Coronary artery (tissue), 2 donors: ENCODE data around the gene GGPS1.

Experiments used
- DNase-seq: peaks from one replicate; pipeline ENCODE4 v3.0.0-alpha.2; 2017; ENCODE audit warnings: low spot score
- H3K27ac ChIP-seq, 2 donors: fragments of 200-600 bp; sonication (generic); one replicate each; pipeline ENCODE4 v1.5.1; 2016 to 2019
- H3K4me3 ChIP-seq: fragments of 200-600 bp; sonication (generic); 2 replicates; pipeline ENCODE4 v1.5.1; 2016; ENCODE audit warnings: mild to moderate bottlenecking, moderate library complexity
- CTCF ChIP-seq: fragments of 200-600 bp; sonication (generic); IDR thresholded peaks from one replicate; pipeline ENCODE4 v1.5.1; 2019; ENCODE audit warnings: antibody characterized with exemption

The GGPS1 gene

GRCh38 chr1:235295902-235296350 lies 32.4 kb upstream of the GGPS1 start:
- no peak for DNase-seq
- Histone ChIP-seq H3K4me3 (no peak overlapping the region), H3K27ac (no peak overlapping the region)
- no peak for TF ChIP-seq CTCF

GRCh38 chr1:235296729-235297128 lies 31.6 kb upstream of the GGPS1 start:
- Histone ChIP-seq H3K4me3 (no peak overlapping the region), H3K27ac (no peak overlapping the region)
- no peak for TF ChIP-seq CTCF
- no peak for DNase-seq

- no peak for DNase-seq
- no peak overlapping the region for H3K4me3 ChIP-seq
- H3K27ac ChIP-seq = no peak overlapping the region
- TF ChIP-seq CTCF = no peak
Observed at GRCh38 chr1:235297579-235297978, 30.8 kb upstream of the GGPS1 start.

- no peak for DNase-seq
- H3K27ac ChIP-seq = no peak overlapping the region
- no peak overlapping the region for H3K4me3 ChIP-seq
- TF ChIP-seq CTCF = no peak
Observed at GRCh38 chr1:235298758-235299157, 29.6 kb upstream of the GGPS1 start.

- no peak overlapping the region for H3K27ac ChIP-seq
- no peak for TF ChIP-seq CTCF
- DNase-seq = no peak
- no peak overlapping the region for H3K4me3 ChIP-seq
Observed at GRCh38 chr1:235299169-235299858, 29.1 kb upstream of the GGPS1 start.

GRCh38 chr1:235302143-235302542 lies 26.2 kb upstream of the GGPS1 start:
- no peak for DNase-seq
- no peak overlapping the region for H3K4me3 ChIP-seq
- TF ChIP-seq CTCF = no peak
- H3K27ac ChIP-seq = no peak overlapping the region
